Panc1 (cell line): ENCODE data around the gene TCHHL1. TPM values are rescaled to one million over a fixed set of nuclear protein-coding genes. Genes with fewer than 3 reads are reported as not detected.
A peak's percentile ranks its signal among the peaks of the same experiment; 100 is the strongest.

ENCODE experiments used
- ATAC-seq: fragments of 200-7000 bp; cut with Tn5 transposase; 2 replicates; pipeline ENCODE4 v1.9.1; 2020; ENCODE audit warnings: mild to moderate bottlenecking, moderate library complexity
- BruUV-seq: library from RNA; stranded (reverse); fragments of 400-500 nt; replicated peaks from 2 replicates; lab custom pipeline; 2021; lab: Mats Ljungman, UMichigan
- CTCF ChIA-PET: fragments of 300-600 bp; sonication (Branson Sonifier 250); formaldehyde crosslinking; loops from one replicate; lab custom pipeline; 2022; ENCODE audit warnings: antibody characterized with exemption; lab: Charles Lee
- POLR2A ChIA-PET: fragments of 300-600 bp; sonication (Branson Sonifier 250); formaldehyde crosslinking; loops from one replicate; lab custom pipeline; 2022; ENCODE audit warnings: antibody characterized with exemption; lab: Charles Lee
- DNase-seq: peaks from one replicate; pipeline ENCODE4 v3.0.0-alpha.2; 2010; ENCODE audit warnings: low read depth, low spot score
- H3K27ac ChIP-seq: 2 replicates; pipeline ENCODE4 v1.5.1; 2011; ENCODE audit warnings: mild to moderate bottlenecking, low read length, inconsistent platforms
- H3K27me3 ChIP-seq: fragments of 200-500 bp; sonication (Bioruptor generic); 2 replicates; pipeline ENCODE4 v1.6.0; 2014; ENCODE audit warnings: low read length, inconsistent platforms; ENCODE audit not compliant: control insufficient read depth, insufficient read depth
- H3K36me3 ChIP-seq: fragments of 200-500 bp; sonication (Bioruptor generic); 2 replicates; pipeline ENCODE4 v1.5.1; 2014; ENCODE audit warnings: inconsistent platforms, mild to moderate bottlenecking, low read length, moderate library complexity; ENCODE audit not compliant: control insufficient read depth, insufficient read depth
- H3K4me1 ChIP-seq: 2 replicates; pipeline ENCODE4 v1.5.1; 2011; ENCODE audit warnings: inconsistent platforms, mild to moderate bottlenecking, low read length, moderate library complexity; ENCODE audit not compliant: control insufficient read depth, insufficient read depth
- H3K4me3 ChIP-seq, 2 experiments: 2 replicates each; pipeline ENCODE4 v1.5.1; 2011 to 2012; ENCODE audit warnings: low read depth in 2 of 2, low read length in 2 of 2, mild to moderate bottlenecking in 2 of 2, inconsistent platforms in 1 of 2, moderate library complexity in 1 of 2
- H3K9me3 ChIP-seq: fragments of 200-500 bp; sonication (Bioruptor generic); 2 replicates; pipeline ENCODE4 v1.5.1; 2014; ENCODE audit warnings: low read depth, mild to moderate bottlenecking, inconsistent platforms, low read length, moderate library complexity; ENCODE audit not compliant: control insufficient read depth, insufficient read depth
- POLR2AphosphoS5 ChIP-seq: IDR thresholded peaks from 2 replicates; pipeline ENCODE4 v1.6.1; 2012; ENCODE audit warnings: mild to moderate bottlenecking, low read depth, low read length, moderate library complexity
- SIN3A ChIP-seq: IDR thresholded peaks from 2 replicates; pipeline ENCODE4 v1.6.1; 2012; ENCODE audit warnings: low read depth, mild to moderate bottlenecking, low read length, moderate library complexity, borderline replicate concordance; ENCODE audit not compliant: insufficient read depth
- TCF7L2 ChIP-seq: IDR thresholded peaks from 2 replicates; pipeline ENCODE4 v1.6.1; 2011; ENCODE audit warnings: mild to moderate bottlenecking, low read depth, low read length, inconsistent platforms
- in situ Hi-C: cut with HindIII; loops from 2 replicates; pipeline ENCODE4 v1.10.0; 2016; ENCODE audit warnings: low sequenced_read_pairs, low pct_unique_long_range_greater_than_20kb
- intact Hi-C: fragments of 100-400 bp; cut with micrococcal nuclease; formaldehyde crosslinking; loops from one replicate; pipeline ENCODE4 v1.10.0; 2022; ENCODE audit not compliant: unreplicated experiment
- total RNA-seq: library from RNA; stranded (reverse); gene quantifications from one replicate; pipeline ENCODE4 v1.2.1, GENCODE V29; 2021; ENCODE audit not compliant: unreplicated experiment
- TF ChIP-seq, protein P1 (sequence below), 2 experiments: IDR thresholded peaks; 2 replicates each; pipeline ENCODE4 v1.6.1; 2011 to 2012; ENCODE audit warnings: low read depth in 2 of 2, control low read depth in 1 of 2, low read length in 1 of 2, mild to moderate bottlenecking in 1 of 2, moderate library complexity in 1 of 2; ENCODE audit not compliant: insufficient read depth in 1 of 2
- TF ChIP-seq, protein P2 (sequence below): fragments of 450-650 bp; IDR thresholded peaks from 2 replicates; pipeline ENCODE4 v1.5.1; 2017; ENCODE audit warnings: mild to moderate bottlenecking

TCHHL1 gene
- total RNA-seq, 1 experiment from 2014 or later, result not detected

DNA sequence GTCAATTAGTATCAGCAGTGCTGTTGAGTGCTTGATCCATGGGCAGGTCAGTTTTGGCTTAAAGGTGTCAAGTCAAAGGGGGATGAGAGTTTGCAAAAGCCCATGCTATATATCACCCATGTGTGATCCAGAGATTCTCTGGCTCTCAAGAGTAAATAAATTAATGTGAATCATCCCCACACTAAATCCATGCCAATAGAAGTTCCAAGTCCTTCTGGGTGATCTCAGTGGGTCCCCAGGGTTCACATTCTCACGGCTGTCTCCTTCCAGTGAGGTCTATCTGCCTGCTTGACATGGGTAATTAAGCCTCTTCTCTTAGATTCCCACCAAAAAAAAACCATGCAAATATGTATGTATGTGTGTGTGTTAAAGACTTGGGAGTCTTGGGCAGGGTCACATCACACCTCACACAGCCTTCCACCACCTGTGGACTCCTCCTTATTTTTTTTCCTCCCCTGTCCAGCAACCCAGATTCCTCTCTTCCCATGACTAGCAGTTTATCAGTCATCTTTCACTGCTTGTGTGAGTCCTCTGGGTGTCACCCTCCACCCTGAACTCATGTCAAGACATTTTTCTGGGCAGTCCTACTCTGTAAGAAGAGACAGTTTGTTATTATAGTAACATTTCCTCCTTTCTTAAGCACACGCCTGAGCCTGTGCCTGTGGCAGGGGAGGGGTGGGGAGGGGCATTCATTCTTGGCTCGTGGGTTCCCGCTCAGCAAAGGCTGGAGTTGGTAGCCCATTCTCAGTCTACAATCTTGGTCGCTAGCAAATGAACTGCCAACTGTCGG, 37.8 kb downstream of the TCHHL1 start:
- ChIA-PET POLR2A (interaction anchor here (0.7 kb wide), 1 partner anchor 86 kb away, joined by 3 read pairs; no protein-coding TSS in a partner anchor), CTCF (interaction anchor here (0.6 to 0.7 kb wide), 2 partner anchors 14 to 66 kb away, joined by 5 to 6 read pairs; no protein-coding TSS in a partner anchor)
- TF ChIP-seq, protein P1, sequence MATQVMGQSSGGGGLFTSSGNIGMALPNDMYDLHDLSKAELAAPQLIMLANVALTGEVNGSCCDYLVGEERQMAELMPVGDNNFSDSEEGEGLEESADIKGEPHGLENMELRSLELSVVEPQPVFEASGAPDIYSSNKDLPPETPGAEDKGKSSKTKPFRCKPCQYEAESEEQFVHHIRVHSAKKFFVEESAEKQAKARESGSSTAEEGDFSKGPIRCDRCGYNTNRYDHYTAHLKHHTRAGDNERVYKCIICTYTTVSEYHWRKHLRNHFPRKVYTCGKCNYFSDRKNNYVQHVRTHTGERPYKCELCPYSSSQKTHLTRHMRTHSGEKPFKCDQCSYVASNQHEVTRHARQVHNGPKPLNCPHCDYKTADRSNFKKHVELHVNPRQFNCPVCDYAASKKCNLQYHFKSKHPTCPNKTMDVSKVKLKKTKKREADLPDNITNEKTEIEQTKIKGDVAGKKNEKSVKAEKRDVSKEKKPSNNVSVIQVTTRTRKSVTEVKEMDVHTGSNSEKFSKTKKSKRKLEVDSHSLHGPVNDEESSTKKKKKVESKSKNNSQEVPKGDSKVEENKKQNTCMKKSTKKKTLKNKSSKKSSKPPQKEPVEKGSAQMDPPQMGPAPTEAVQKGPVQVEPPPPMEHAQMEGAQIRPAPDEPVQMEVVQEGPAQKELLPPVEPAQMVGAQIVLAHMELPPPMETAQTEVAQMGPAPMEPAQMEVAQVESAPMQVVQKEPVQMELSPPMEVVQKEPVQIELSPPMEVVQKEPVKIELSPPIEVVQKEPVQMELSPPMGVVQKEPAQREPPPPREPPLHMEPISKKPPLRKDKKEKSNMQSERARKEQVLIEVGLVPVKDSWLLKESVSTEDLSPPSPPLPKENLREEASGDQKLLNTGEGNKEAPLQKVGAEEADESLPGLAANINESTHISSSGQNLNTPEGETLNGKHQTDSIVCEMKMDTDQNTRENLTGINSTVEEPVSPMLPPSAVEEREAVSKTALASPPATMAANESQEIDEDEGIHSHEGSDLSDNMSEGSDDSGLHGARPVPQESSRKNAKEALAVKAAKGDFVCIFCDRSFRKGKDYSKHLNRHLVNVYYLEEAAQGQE (IDR thresholded peaks at IDR 0.05; ENCODE audit: insufficient read depth in 1 of 2, low read depth in 2 of 2, low read length in 1 of 2), result no peak
- no peak for TF ChIP-seq TCF7L2
- TF ChIP-seq POLR2AphosphoS5, result no peak
- TF ChIP-seq, protein P2, sequence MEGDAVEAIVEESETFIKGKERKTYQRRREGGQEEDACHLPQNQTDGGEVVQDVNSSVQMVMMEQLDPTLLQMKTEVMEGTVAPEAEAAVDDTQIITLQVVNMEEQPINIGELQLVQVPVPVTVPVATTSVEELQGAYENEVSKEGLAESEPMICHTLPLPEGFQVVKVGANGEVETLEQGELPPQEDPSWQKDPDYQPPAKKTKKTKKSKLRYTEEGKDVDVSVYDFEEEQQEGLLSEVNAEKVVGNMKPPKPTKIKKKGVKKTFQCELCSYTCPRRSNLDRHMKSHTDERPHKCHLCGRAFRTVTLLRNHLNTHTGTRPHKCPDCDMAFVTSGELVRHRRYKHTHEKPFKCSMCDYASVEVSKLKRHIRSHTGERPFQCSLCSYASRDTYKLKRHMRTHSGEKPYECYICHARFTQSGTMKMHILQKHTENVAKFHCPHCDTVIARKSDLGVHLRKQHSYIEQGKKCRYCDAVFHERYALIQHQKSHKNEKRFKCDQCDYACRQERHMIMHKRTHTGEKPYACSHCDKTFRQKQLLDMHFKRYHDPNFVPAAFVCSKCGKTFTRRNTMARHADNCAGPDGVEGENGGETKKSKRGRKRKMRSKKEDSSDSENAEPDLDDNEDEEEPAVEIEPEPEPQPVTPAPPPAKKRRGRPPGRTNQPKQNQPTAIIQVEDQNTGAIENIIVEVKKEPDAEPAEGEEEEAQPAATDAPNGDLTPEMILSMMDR, result no peak
- TF ChIP-seq SIN3A, result no peak
- Histone ChIP-seq H3K27ac (no peak overlapping the region), H3K27me3 (peaks cover 17% of the 10 kb centered on the region), H3K9me3 (peaks cover 4% of the 10 kb centered on the region; the same call in 1 of the 2 replicates), H3K36me3 (no peaks in the 10 kb centered on the region), H3K4me3 (no peak overlapping the region), H3K4me1 (peaks cover 23% of the 10 kb centered on the region)
- ATAC-seq (no peak), DNase-seq (no peak)
- intact Hi-C loops, result loop anchor here (5.0 kb wide), 3 partner anchors 61 to 406 kb away; no protein-coding TSS in a partner anchor
- in situ Hi-C loops, result no loop called here
- no TSS peak for BruUV-seq

DNA sequence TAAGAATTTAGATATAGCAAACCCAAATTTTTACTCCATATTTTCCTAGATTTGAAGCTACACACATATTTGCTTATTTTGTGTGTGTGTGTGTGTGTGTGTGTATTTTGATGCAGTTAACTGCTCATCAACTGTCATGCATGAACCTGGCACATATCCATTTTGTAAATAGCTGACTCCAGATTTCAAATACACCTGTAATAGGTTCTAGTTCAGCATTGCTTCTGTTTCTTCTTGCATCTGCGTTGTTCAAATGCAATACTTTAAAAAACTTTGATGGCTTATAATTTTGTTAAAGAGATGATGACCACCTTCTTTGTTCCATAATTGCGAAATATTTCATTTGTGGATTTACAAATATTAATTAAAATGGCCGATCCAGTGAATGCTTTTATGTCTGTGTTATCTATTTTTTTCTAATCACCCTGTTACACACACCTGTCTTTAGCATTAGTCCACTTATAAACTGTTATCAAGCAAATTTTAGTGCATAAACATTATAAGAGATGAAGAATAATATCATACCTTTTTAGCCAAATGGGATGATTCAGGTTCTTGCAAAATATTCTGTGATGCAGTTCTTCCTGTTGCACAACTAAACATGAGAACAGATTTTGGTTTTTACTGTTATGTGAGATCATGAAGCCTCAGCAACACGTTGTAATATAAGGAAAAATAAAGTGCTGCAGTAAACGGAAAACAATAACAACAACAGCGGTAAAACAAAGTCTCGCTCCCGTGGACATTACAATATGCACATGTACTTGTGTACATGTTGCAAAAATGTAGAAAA, 39.4 kb downstream of the TCHHL1 start:
- peak overlapping the region; percentile 99 for H3K27ac ChIP-seq
- CTCF ChIA-PET, result interaction anchor here (0.6 to 1.9 kb wide), 3 partner anchors 88 to 409 kb away, joined by 3 to 14 read pairs (median 5); no protein-coding TSS in a partner anchor
- no peaks in the 10 kb centered on the region for H3K36me3 ChIP-seq
- ATAC-seq, result no peak
- no peak for DNase-seq
- H3K4me3 ChIP-seq, result no peak overlapping the region
- intact Hi-C loops, result loop anchor here (5.0 kb wide), 3 partner anchors 63 to 408 kb away; no protein-coding TSS in a partner anchor
- in situ Hi-C loops, result no loop called here
- H3K9me3 ChIP-seq, result peaks cover 9% of the 10 kb centered on the region; the same call in 1 of the 2 replicates
- peaks cover 23% of the 10 kb centered on the region for H3K4me1 ChIP-seq
- POLR2A ChIA-PET, result interaction anchor here (0.7 kb wide), 1 partner anchor 115 kb away, joined by 18 read pairs; no protein-coding TSS in a partner anchor
- no TSS peak for BruUV-seq
- peaks cover 8% of the 10 kb centered on the region; the same call in 1 of the 2 replicates for H3K27me3 ChIP-seq
- TF ChIP-seq, protein P2, result no peak
- no peak for TF ChIP-seq SIN3A
- no peak for TF ChIP-seq POLR2AphosphoS5
- TF ChIP-seq TCF7L2, result no peak
- TF ChIP-seq, protein P1 (IDR thresholded peaks at IDR 0.05; ENCODE audit: insufficient read depth in 1 of 2, low read depth in 2 of 2, low read length in 1 of 2), result no peak
